HG03103 (cell line): Measurements from ENCODE around the gene PEF1.

Experiments used
- ATAC-seq: cut with Tn5 transposase; IDR thresholded peaks from one replicate; pipeline ENCODE4 v1.9.1; 2021; ENCODE audit warnings: low read depth; ENCODE audit not compliant: unreplicated experiment

Gene PEF1

GRCh38 chr1:31655756-31656155 lies 11.1 kb upstream of the PEF1 start:
- no peak for ATAC-seq

GRCh38 chr1:31655104-31655503 lies 10.4 kb upstream of the PEF1 start:
- ATAC-seq, result no peak

- ATAC-seq, result no peak
Observed at GRCh38 chr1:31654474-31654776, 9.7 kb upstream of the PEF1 start.

DNA sequence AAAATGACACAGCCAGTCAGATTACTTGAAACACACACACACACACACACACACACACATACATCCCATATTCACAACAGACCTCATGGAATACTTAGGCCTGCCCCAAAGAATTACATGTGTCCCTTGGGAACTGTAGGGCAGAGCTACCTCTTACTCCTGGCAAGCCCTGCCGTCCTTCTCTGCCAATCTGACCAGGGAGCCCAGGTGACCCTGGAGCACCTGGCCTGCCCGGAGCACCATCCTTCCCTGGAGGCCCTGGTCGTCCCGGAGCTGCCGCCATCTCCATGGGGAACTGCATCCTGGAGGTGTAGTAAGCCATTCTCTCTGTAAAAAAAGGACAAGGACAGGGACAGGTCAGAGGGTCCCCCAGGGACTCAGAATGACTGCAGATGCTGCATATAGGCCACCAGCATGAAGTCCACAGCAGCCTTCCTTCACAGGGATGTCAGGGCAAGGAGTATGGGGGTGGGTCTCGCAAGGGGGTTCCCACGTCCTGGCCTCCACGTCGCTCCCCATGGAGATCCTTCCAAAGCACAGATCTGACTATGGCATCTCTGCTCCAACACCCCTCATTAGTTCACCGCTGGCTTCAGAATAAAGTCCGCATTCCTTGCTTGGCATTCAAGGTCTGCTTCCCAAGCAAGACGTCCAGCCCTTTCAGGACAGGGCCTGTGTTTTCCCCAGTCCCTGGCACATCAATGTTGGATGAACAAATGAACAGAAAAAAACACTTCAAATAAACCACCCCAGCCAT lies 9.2 kb upstream of the PEF1 start:
- no peak for ATAC-seq

DNA sequence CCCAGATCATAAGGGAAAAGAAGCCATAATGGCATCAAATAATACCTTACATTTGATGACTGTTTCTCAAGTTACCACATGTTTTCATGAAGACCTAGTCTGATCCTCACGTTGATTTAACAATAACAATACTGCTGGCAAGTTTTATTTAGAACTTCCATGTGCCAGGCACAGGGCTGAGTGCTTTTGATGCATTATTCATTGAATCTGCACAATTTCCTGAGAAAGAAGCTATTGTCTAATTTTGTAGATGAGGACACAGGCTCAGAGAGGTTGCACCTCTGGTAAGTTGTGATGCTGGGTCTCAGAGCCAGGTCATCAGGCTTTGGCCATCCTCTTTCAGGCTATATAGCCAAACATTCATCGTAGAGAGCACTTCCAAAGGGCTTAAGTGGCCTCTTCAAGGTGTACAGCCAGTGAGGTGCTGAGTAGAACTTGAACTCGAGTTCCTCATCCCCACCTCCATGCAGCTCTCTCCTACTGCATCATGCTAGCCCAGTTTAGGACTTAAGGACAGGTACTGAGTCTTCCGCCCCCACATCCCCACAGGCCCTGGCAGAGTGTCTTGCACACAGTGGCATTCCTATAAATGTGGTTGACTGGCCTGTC lies 8.3 kb upstream of the PEF1 start:
- no peak for ATAC-seq

DNA sequence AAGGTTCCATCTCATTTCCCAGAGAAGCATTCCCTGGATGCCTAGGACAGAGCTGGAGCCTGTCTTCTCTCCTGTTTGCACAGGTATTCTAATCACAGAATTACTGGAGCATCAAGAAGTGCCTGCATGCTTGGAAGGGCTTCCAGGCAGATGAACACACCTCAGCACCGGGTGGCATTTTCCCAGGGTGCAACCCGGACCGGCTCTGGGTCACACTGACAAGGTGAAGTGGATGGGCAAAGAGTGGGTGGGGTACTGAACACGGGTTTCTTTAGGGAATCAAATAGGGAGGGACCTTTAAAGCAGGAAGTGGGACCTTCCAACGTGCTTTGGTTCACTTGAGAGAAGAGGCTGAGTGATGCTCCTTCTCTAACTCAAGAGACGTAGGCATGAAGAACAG lies 7.1 kb upstream of the PEF1 start:
- ATAC-seq, result no peak

DNA sequence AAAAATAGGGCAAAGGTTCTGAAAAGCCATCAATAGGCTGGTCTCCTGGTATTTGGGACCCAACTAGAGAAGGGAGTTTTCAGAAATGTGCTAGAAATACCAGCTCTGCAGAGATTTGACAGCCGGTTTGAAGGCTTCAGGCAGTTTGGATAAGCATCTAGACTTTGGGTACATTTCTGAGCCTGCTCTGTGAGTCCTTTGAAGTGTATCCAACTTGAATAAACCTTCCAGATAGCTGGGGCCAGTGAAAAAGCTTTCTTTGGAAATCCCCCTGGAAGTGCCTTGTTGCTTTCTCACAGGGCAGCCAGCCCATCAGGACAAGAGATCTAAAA lies 6.4 kb upstream of the PEF1 start:
- no peak for ATAC-seq

GRCh38 chr1:31650161-31651088 lies 5.7 kb upstream of the PEF1 start:
- ATAC-seq, result no peak

GRCh38 chr1:31648641-31649357 lies 4.1 kb upstream of the PEF1 start:
- ATAC-seq, result no peak

GRCh38 chr1:31648190-31648589 lies 3.5 kb upstream of the PEF1 start:
- ATAC-seq, result no peak

- ATAC-seq, result no peak
Observed at GRCh38 chr1:31647106-31647505, 2.4 kb upstream of the PEF1 start.

DNA sequence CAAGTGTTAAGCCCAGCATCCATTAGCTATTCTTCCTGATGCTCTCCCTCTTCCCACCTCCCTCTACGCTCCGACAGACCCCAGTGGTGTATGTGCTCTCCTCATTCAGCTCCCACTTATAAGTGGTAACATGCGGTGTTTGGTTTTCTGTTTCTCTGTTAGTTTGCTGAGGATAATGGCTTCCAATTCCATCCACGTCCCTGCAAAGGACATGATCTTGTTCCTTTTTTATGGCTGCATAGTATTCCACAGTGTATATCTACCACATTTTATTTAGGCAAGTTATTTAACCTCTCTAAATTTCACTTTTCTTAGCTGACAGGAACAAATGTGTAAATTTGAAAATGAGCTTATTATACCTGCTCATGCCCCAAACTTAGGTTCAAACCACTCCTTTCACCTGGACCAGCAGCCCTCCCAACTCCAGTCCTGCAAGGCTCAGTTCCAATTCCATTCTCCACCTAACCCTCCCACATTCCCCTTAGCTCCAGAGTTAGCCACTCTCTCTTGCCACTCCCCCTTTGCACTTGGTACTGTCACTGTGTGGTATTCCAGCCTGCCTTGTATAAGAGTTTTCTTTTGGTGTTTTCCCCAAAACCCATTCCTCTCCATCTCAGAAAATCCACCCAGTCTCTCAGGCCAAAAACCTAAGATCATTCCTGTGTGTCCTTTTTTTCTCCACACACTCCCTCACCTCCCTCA lies 1.7 kb upstream of the PEF1 start:
- no peak for ATAC-seq

- ATAC-seq, result no peak
Observed at GRCh38 chr1:31645274-31645568, 545 bp upstream of the PEF1 start.

- ATAC-seq, result no peak
Observed at GRCh38 chr1:31643976-31644559, 608 bp downstream of the PEF1 start.

DNA sequence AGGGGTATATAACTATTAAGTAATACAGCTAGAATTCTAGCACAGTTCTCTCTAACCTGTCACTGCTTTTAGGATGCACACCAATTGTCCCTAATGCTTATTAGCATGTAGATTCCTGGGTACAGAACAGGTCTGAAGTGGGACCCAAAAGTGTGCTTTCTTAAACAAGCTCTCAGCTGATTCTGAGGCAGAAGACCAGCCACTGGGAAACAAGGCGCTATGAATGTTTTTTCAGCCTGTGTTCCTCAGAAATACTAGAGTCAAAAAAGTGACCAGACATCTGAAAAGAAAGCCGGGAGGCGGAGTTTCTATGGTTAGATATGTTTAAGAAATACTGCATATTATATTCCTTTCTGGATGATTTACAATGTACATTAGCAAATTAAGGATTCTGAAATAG lies 1.8 kb downstream of the PEF1 start:
- ATAC-seq, result no peak

GRCh38 chr1:31642366-31642765 lies 2.3 kb downstream of the PEF1 start:
- no peak for ATAC-seq

- ATAC-seq, result no peak
Observed at GRCh38 chr1:31640964-31641363, 3.7 kb downstream of the PEF1 start.

GRCh38 chr1:31640179-31640578 lies 4.5 kb downstream of the PEF1 start:
- no peak for ATAC-seq

GRCh38 chr1:31639543-31639942 lies 5.1 kb downstream of the PEF1 start:
- ATAC-seq, result no peak

DNA sequence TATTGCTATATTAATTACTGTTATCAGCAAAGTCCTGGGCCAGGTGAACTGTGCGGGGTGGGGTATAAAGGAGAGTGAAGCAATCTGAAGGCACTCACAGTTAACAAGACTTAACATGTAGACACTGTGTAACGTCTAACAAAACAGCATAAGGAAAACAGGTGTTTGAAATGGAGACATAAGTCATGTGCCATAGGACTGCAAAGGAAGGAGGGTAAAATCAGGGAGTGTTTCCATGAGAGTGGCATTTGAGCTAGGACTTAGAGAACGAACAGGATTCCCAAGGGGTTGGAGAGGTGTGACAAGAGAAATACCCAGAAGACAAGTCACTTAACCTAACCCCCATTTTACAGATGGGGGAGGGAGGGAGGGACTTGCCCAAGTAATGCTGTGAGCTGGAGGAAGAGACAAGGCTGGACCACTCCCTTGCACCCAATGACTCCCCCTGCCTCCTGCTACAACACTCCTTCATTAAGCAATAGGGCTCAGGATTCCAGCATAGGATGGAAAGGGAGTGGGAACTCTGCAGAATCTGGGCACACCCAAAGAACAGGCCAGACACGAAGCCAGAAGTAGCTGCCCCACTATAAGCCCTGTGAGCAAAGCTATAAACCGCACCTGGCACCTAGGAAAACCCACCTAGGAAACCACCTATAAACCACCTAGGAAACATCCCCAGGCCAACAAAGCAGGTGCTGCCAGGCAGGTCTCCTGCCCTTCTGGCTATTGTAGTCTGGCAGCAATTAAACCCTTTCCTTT lies 6.6 kb downstream of the PEF1 start:
- ATAC-seq, result no peak
